Measurements from ENCODE around the gene IZUMO1.

- TF ChIP-seq, protein P1, sequence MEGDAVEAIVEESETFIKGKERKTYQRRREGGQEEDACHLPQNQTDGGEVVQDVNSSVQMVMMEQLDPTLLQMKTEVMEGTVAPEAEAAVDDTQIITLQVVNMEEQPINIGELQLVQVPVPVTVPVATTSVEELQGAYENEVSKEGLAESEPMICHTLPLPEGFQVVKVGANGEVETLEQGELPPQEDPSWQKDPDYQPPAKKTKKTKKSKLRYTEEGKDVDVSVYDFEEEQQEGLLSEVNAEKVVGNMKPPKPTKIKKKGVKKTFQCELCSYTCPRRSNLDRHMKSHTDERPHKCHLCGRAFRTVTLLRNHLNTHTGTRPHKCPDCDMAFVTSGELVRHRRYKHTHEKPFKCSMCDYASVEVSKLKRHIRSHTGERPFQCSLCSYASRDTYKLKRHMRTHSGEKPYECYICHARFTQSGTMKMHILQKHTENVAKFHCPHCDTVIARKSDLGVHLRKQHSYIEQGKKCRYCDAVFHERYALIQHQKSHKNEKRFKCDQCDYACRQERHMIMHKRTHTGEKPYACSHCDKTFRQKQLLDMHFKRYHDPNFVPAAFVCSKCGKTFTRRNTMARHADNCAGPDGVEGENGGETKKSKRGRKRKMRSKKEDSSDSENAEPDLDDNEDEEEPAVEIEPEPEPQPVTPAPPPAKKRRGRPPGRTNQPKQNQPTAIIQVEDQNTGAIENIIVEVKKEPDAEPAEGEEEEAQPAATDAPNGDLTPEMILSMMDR (IDR thresholded peaks at IDR 0.05; ENCODE audit: extremely low read depth in 1 of 2, insufficient read depth in 1 of 2, low read depth in 1 of 2, low read length in 2 of 2) = no peak
- TF ChIP-seq POLR2A (IDR thresholded peaks at IDR 0.05; ENCODE audit: low read depth, low read length) = no peak
- TF ChIP-seq EZH2 (IDR thresholded peaks at IDR 0.05; ENCODE audit: borderline replicate concordance, low read depth, low read length, severe bottlenecking) = no peak
- no peak for TF ChIP-seq MYC (IDR thresholded peaks at IDR 0.05; ENCODE audit: low read depth, low read length)
- TF ChIP-seq, protein P2, sequence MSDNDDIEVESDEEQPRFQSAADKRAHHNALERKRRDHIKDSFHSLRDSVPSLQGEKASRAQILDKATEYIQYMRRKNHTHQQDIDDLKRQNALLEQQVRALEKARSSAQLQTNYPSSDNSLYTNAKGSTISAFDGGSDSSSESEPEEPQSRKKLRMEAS (IDR thresholded peaks at IDR 0.05; ENCODE audit: insufficient read depth, insufficient read length) = no peak
- no peak for TF ChIP-seq POLR2AphosphoS5 (IDR thresholded peaks at IDR 0.05; ENCODE audit: insufficient read depth, low read depth, low read length)
- TF ChIP-seq GATA2 (IDR thresholded peaks at IDR 0.05; ENCODE audit: insufficient read depth, insufficient read length, low read depth, low read length) = no peak
- TF ChIP-seq JUN (IDR thresholded peaks at IDR 0.05; ENCODE audit: borderline replicate concordance, insufficient read depth, insufficient read length, low read depth) = no peak
These were observed 3.6 kb upstream of the IZUMO1 start for GRCh38 chr19:48750351-48750750.

Measured in endothelial cell of umbilical vein (primary cell).